HS-27A (cell line): Measurements from ENCODE around the gene HS6ST1.
A peak's percentile ranks its signal among the peaks of the same experiment; 100 is the strongest.

Source experiments
- DNase-seq: peaks from one replicate; pipeline ENCODE4 v3.0.0-alpha.2; 2012; ENCODE audit warnings: low read depth, missing footprints

HS6ST1 gene

GRCh38 chr2:128235581-128235980 lies 83.1 kb downstream of the HS6ST1 start:
- DNase-seq = no peak

DNA sequence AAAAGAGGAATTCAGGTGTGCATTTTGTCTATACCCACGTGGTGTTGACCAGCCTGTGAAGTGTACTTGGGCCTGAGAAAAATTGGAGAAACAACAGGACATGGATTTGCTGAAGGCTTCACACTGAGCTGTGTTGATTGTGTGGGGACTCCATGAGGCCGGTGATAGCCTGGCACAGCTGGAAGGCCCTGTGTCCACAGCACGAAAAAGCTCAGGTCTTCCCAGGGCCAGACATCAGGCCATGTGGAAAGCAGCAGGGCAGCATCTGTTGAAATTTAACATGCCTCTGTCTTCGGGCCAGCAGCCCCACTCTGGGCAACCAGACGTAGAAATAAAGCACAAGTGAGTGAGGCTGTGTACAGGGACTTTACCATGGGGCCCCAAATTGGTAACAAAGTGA lies 84.1 kb downstream of the HS6ST1 start:
- DNase-seq = no peak

GRCh38 chr2:128233790-128234395 lies 84.8 kb downstream of the HS6ST1 start:
- DNase-seq = no peak

- DNase-seq = peak; percentile 40
Observed at GRCh38 chr2:128232965-128233789, 85.5 kb downstream of the HS6ST1 start.

DNA sequence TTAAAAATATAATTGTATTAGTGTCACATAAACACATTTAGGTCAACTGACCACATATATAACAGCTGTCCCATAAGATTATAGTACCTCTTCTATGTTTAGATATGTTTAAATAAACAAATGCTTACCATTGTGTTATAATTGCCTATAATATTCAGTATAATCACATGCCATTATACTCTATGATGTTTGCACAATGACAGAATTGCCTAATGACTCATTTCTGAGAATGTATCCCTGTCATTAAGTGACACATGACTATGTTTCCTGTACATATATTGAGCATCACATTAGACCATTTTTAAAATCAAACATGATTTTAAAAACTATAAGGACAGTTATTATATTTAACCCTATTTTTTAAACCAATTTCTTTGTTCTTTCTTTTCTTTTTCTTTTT lies 89.8 kb downstream of the HS6ST1 start:
- DNase-seq = no peak

DNA sequence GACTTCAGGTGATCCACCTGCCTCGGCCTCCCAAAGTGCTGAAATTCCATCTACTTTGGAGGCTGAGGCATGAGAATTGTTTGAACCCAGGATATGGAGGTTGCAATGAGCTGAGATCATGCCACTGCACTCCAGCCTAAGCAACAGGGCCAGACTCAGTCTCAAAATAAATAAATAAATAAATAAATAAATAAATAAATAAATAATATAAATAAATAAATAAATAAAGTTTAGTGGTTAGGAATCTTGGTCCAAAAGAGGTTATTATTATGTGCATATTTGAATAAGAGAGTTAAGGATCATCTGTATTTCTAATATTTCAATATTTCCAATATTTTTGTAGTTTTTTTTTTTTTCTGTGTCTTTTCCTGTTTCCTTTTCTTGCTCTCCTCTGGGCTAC lies 90.8 kb downstream of the HS6ST1 start:
- no peak for DNase-seq

DNA sequence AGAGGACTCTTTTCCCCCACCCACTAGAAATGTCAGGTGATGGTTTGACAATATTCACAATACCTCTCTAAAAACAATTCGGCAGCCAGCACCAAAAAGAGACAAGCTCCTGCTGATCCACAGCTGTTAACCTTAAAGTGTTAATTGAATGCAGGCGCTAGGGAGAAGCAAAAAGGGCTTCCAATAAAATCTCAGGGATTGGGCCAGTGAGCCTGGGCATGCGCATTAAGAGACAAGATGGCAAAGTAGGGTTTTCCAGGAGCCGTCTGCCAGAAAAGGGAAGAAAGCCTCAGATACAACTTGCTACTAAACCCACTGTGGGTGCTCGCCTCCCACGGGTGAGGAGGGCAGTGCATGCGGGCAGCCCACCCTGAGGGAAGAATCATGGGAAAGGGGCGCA lies 98.8 kb downstream of the HS6ST1 start:
- no peak for DNase-seq

- DNase-seq = no peak
Observed at GRCh38 chr2:128217671-128218070, 101.0 kb downstream of the HS6ST1 start.

- no peak for DNase-seq
Observed at GRCh38 chr2:128215897-128216642, 102.6 kb downstream of the HS6ST1 start.
